Lower leg skin (tissue), 4 donors: ENCODE measurements around the gene SCN3A. TPM values are rescaled to one million over a fixed set of nuclear protein-coding genes. Genes with fewer than 3 reads are reported as not detected.

Source experiments
- DNase-seq, 2 donors: peaks; one replicate each; pipeline ENCODE4 v3.0.0-alpha.2; 2019; ENCODE audit warnings: low spot score in 2 of 2
- H3K4me3 ChIP-seq: fragments of 200-600 bp; sonication (generic); 2 replicates; pipeline ENCODE4 v1.5.1; 2017; ENCODE audit warnings: mild to moderate bottlenecking, low read depth; ENCODE audit not compliant: poor library complexity, severe bottlenecking
- POLR2A ChIP-seq, 2 donors: fragments of 450-650 bp; IDR thresholded peaks; one replicate each; pipeline ENCODE4 v1.6.1; 2016 to 2017; ENCODE audit warnings: antibody characterized with exemption in 2 of 2, mild to moderate bottlenecking in 1 of 2, moderate library complexity in 1 of 2
- WGBS, 2 donors: methylation state at CpG; one replicate each; pipeline ENCODE4 v1.1.5; 2018; 5-methylcytosine and 5-hydroxymethylcytosine counted together
- intact Hi-C: fragments of 100-400 bp; cut with DNase I; formaldehyde crosslinking; loops from one replicate; pipeline ENCODE4 v1.15.0; 2023; ENCODE audit warnings: low total_unique reads
- total RNA-seq, 4 donors: library from RNA; depleted of rRNA; stranded (reverse); fragments of >200 nt; gene quantifications; one replicate each; pipeline ENCODE4 v1.1.0, GENCODE V29; 2016
- TF ChIP-seq, protein P1 (sequence below), 3 donors: fragments of 450-650 bp; IDR thresholded peaks; one replicate each; pipeline ENCODE4 v1.5.1; 2016; ENCODE audit warnings: antibody characterized with exemption in 3 of 3, mild to moderate bottlenecking in 3 of 3, moderate library complexity in 2 of 3

SCN3A gene
- total RNA-seq, 4 donors from 2014 or later: 0.11 to 0.78 (median 0.26) TPM

DNA sequence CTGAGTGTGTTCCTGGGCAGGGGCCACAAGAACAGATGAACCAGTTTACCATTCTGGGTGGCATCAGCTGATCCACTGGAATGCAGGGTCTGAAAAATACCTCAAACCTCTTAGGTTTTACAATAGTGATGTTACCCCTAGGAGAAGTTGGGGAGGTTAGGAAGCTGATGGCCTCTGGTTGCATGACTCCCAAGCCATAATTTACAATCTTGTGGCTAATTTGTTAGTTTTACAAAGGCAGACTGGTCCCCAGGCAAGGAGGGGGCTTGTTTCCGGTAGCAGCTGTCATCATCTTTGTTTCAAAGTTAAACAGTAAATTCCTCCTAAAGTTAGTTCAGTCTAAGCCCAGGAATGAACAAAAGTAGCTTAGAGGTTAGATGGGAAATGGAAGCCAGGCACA lies 134.7 kb downstream of the SCN3A start:
- DNase-seq: no peak
- no peak overlapping the region for H3K4me3 ChIP-seq
- WGBS, 2 donors: 53 to 67% methylated on average over 1 of the region's 1 CpG
- intact Hi-C loops: no loop called here
- TF ChIP-seq POLR2A (IDR thresholded peaks at IDR 0.05): no peak
- TF ChIP-seq, protein P1, sequence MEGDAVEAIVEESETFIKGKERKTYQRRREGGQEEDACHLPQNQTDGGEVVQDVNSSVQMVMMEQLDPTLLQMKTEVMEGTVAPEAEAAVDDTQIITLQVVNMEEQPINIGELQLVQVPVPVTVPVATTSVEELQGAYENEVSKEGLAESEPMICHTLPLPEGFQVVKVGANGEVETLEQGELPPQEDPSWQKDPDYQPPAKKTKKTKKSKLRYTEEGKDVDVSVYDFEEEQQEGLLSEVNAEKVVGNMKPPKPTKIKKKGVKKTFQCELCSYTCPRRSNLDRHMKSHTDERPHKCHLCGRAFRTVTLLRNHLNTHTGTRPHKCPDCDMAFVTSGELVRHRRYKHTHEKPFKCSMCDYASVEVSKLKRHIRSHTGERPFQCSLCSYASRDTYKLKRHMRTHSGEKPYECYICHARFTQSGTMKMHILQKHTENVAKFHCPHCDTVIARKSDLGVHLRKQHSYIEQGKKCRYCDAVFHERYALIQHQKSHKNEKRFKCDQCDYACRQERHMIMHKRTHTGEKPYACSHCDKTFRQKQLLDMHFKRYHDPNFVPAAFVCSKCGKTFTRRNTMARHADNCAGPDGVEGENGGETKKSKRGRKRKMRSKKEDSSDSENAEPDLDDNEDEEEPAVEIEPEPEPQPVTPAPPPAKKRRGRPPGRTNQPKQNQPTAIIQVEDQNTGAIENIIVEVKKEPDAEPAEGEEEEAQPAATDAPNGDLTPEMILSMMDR (IDR thresholded peaks at IDR 0.05): no peak

DNA sequence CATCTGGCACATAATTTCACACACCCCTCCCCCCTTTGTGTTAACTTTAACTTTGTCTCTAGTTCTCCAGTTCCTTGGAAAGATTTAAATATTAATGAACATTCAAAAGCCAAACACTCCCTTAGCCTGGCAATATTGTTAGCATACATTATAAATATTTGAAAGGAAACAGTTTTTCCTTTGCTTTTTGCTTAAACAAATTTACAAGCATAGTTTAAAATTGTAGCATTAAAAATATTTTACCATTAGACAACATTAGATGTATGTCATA lies 135.4 kb downstream of the SCN3A start:
- intact Hi-C loops: no loop called here
- DNase-seq: no peak
- no peak overlapping the region for H3K4me3 ChIP-seq
- no peak for TF ChIP-seq POLR2A (IDR thresholded peaks at IDR 0.05)
- TF ChIP-seq, protein P1 (IDR thresholded peaks at IDR 0.05): no peak

DNA sequence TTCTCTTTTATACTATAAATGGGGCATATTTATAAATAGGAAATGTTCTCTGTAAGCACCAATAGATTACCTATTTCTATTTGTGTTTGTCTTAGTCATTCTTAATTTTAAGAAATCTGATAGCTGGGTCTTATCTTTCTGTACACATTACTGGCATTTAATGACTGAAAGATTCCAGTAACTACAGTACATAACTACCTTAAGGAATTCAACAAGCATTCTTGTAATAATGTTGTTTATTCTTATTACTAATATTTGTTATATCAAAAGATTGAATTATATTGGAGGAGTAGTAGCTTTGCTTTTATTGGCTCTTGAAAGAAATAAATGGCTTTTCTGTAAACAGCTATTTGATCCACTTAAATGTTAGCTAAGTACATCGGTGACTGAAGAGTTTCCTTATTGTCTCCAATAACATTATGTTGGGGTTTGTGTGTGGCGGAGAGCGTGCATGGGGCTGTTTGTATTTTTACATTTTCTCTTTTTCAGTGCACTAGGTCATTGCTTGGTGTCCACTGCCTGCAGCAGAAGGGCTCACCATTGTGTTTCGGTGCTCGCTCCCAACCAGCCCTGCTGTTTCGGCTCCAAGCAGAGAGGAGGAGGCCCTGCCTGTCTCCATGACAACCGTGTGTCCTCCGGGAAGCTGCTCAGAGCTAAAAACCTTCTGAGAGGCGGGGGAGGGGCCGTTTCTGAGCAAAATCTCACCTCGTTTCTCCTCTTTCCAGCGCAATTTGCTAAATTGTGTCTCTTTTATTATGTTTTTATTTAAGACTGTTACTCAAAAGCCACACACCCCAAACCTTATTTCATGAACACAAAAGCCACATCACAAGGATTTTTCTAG lies 136.0 kb downstream of the SCN3A start:
- intact Hi-C loops: no loop called here
- WGBS, 2 donors: 20 to 25% methylated on average over 12 of the region's 12 CpGs
- H3K4me3 ChIP-seq: no peak overlapping the region
- no peak for DNase-seq
- TF ChIP-seq, protein P1 (IDR thresholded peaks at IDR 0.05): no peak
- TF ChIP-seq POLR2A (IDR thresholded peaks at IDR 0.05): no peak

DNA sequence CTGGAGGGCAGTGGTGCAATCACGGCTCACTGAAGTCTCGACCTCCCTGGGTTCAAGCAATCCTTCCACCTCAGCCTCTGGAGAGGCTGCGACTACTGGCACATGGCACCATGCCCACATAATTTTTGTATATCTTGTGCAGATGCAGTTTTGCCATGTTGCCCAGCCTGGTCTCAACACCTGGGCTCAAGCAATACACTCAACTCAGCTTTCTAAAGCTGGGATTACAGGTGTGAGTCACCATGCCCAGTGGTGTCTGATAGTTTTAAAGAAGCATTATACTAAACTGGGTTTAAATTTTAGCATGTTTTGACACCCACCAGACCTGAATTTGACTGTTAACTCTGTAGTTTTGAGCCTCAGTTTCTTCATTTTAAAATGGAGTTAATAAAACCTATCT lies 139.1 kb downstream of the SCN3A start:
- WGBS, 2 donors: 82 to 89% methylated on average over 3 of the region's 3 CpGs
- intact Hi-C loops: no loop called here
- no peak for TF ChIP-seq POLR2A (IDR thresholded peaks at IDR 0.05)
- TF ChIP-seq, protein P1 (IDR thresholded peaks at IDR 0.05): no peak
- no peak overlapping the region for H3K4me3 ChIP-seq
- no peak for DNase-seq

DNA sequence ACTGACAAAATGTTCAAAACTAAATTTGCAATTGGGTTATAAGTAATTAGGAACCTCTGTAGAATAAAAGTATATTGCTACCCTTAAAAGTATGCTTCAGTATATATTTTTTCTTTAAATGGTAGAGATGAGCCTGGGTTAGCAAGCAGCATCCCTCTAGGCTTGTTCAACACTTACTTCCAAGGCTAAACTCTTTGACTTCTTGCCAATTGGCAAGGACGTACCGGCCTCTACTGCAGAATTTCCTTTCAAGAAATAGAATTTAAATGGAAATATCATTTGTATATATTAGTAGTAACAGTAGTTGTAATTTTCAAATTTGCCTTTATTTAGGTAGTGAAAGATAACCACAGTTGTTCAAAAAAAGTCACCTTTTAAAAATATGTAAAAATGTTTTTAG lies 143.4 kb downstream of the SCN3A start:
- intact Hi-C loops: no loop called here
- no peak for TF ChIP-seq POLR2A (IDR thresholded peaks at IDR 0.05)
- TF ChIP-seq, protein P1 (IDR thresholded peaks at IDR 0.05): no peak
- DNase-seq: no peak
- WGBS, 2 donors: 33 to 40% methylated on average over 2 of the region's 2 CpGs
- no peak overlapping the region for H3K4me3 ChIP-seq
